HG03460 (cell line): Measurements from ENCODE around the gene PDGFRB.

Experiments used
- ATAC-seq: cut with Tn5 transposase; IDR thresholded peaks from one replicate; pipeline ENCODE4 v1.9.1; 2021; ENCODE audit not compliant: unreplicated experiment

PDGFRB gene

DNA sequence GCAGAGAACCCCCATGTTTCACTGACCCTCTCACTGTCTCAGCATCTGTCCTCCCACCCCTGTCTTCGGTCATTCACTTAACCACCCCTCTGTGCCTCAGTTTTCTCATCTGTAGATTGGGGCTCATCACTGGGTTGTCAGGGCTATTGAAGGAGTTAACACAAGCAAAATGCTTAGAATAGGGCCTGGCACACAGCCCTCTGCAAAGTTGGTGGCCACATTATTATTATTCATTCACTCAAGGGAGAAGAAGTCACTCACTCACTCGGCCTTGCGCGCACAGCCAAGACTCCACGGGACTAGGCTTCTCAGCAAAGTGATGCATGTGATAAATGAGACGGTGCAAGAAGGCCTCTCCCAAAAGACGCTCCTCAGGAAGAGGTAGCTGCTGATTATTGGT is 8.0 kb downstream of the PDGFRB start:
- no peak for ATAC-seq

DNA sequence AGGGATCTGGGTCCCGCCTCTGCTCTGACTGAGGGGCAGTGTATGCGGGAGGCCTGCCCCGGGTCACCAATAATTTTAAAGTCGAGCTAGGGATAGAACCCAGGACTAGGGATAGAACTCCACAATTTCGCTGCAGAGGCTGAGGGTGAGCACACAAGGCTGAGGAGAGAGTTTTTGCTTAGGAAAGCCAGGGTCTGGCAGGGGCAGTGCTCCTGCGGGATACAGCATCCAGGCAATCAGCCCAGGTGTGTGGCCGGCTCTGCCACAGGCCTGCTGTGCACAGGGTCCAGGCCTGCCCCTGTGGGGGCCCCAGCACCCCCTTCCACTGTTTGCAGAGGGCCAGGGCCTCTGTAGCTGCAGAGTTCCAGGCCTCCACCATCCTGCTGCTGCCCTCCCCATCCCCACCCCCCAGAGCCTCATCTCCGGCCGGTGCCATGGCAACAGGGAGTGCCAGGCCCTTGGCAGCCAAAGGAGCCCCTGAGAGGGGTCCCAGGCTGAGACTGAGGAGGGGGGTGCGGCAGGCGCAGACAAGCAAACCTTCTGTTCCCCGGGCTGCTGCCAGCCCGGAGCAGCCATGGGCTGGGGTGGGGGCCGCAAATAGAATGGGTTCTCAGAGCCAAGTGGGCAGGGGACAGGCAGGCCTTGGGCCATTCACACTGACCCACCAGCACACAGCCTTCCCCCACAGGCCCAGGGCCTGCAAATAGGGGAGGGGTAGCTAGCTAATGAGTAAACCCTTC is 8.6 kb downstream of the PDGFRB start:
- ATAC-seq, result no peak

DNA sequence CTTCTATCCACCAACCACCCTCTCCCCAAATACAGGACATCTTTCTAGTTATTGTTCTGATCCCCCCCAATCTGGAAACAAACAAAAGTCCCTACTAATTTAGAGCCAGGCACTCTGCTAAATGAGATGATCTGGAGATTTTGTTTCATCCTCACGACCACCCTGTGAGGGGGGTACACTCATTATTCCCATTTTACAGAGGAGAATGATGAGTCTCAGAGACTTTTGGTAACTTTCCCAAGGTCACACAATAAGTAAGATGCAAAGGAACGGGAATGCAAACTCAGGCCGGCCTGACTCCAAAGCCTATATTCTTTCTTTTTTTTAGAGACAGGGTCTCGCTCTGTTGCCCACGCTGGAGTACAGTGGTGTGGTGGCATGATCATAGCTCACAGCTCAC is 9.4 kb downstream of the PDGFRB start:
- ATAC-seq, result no peak

DNA sequence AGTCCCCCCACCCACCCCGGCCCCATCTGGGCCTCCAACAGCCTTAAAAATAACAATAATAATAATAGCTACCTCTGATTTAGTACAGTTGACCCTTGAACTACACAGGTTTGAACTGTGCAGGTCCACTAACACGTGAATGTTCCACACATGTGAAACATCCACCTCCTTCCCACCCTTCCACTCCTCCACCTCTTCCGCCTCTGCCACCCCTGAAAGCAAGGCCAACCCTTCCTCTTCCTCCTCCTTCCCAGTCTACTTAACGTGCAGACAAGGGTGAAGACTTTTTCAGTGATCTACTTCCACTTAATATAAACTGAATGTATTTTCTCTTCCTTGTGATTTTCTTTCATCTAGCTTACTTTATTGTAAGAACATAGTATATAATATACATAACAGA is 10.8 kb downstream of the PDGFRB start:
- ATAC-seq, result no peak

DNA sequence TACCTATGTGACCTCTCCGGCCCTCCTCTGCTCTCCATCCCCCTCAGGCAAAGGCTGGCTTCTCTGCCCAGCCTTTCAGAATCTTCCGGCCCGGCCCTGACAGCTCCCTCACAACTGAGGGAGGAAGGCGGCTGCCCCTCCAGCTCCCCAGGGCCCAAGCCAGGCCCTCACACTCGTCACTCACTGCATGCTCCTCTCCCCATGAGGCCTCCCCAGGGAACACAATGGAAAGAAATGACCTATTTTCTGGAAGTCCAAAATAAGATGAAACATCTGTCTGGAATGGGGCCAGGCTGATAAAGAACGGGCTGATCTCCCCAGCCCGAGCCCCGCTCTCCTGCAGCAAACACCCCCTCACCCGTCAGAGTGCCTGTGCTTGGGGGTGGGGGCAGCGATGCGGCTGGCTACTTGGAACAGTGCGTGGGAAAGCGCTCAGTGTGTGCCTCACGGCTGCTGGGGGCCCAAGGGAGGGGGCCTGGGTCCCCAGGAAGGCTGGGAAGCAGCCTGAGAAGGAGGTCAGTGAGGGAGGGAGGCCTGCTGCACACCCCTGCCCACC is 11.3 kb downstream of the PDGFRB start:
- ATAC-seq, result no peak

- ATAC-seq, result no peak
Observed at GRCh38 chr5:150143350-150144245, 12.0 kb downstream of the PDGFRB start.

DNA sequence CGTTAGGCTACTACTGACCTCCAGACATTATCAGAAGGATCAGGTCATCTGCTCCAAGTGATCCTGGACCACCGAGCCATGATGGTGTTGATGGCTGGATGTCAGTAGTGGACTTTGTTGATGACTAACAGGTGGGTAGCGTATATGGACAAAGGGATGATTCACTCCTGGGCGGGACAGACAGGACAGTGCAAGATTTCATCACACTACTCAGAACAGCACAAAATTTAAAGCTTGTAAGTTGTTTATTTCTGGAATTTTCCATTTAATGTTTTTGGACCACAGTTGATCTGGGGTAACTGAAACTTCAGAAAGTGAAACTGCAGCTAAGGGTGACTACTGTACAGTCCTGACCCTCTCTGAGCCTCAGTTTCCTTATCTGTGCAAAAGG is 12.7 kb downstream of the PDGFRB start:
- ATAC-seq, result no peak

DNA sequence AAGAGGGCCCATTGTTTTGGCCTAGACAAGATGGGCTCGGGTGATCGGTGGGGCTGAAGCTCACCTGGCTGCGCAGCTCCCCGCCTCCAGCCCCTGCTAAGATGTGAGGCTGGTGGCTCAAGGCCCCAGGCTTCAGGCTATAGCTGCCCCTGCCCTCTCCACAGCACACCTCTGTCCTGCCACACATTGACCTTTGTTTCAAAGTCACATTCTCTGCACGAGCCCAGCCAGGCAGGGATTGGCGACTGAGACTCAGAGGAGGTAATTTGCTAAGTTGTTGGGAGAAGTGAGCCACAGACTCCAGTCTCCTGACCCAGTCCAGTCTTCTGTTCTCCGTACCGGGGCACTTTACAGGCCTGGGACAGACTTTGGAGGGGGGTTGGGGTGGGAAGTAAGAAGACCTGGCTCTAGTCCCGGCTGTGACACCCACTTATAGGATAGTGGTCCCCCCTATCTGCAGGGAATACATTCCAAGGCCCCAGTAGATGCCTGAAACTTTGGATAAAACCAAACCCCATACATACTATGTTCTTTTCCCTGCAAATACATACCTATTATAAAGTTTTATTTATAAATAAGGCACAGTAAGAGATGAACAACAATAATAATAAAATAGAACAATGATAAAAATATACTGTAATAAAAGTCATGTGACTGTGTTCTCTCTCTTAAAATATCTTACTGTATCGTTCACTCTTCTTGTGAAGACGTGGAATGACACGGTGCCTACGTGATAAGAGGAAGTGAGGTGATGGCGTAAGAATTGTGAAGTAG is 13.3 kb downstream of the PDGFRB start:
- no peak for ATAC-seq

- no peak for ATAC-seq
Observed at GRCh38 chr5:150141544-150142184, 14.0 kb downstream of the PDGFRB start.

DNA sequence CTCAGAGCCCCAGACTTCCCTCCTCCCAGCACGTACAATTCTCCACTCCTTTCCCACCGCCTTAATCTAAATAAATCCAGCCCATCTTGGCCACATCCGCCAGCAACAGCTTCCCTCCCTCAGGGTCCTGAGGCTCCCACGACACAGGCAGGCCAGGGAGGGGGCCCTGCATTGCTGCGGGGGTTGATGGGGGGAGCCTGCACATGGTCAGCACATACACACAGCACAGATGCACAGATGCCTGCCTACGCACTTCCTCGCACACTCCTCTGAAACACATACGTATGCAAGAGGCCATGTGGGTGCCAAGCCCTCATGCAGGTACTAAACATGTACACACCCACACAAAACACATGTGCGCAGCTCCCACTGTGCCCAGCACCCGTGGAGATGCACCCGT is 14.8 kb downstream of the PDGFRB start:
- ATAC-seq, result no peak

GRCh38 chr5:150139334-150139733 is 16.3 kb downstream of the PDGFRB start:
- no peak for ATAC-seq

- ATAC-seq, result no peak
Observed at GRCh38 chr5:150138551-150139265, 16.9 kb downstream of the PDGFRB start.

DNA sequence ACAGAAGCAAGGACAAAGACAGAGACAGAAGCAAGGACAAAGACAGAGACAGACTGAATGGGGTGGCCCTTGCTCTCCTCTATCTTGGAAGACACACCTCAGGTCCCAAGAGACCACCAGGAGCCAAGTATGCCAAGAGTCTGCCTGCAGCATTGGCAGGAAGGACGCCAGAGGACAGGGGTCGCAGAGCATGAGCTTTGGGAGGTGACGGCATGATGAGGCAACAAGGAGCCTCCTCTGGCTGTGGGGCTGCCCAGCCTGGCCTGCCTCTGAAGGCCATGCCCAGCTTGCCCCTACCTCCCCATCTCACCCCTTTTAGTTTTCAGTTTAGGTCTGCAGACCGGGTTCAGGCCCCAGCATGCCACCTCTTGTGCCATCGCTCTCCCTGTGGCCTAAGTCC is 17.6 kb downstream of the PDGFRB start:
- ATAC-seq, result no peak

- ATAC-seq, result no peak
Observed at GRCh38 chr5:150137168-150137957, 18.3 kb downstream of the PDGFRB start.

- ATAC-seq, result no peak
Observed at GRCh38 chr5:150136305-150137167, 19.1 kb downstream of the PDGFRB start.

GRCh38 chr5:150135557-150136304 is 19.9 kb downstream of the PDGFRB start:
- ATAC-seq, result no peak

- ATAC-seq, result no peak
Observed at GRCh38 chr5:150134198-150134588, 21.5 kb downstream of the PDGFRB start.
